OCI-LY7 (cell line): ENCODE measurements around the gene ASCC1. TPM values are rescaled to one million over a fixed set of nuclear protein-coding genes. Genes with fewer than 3 reads are reported as not detected.
A peak's percentile ranks its signal among the peaks of the same experiment; 100 is the strongest.

Experiments used
- BruUV-seq: library from RNA; stranded (reverse); fragments of 400-500 nt; replicated peaks from 2 replicates; lab custom pipeline; 2021; lab: Mats Ljungman, UMichigan
- CTCF ChIA-PET: fragments of 300-600 bp; sonication (Branson Sonifier 250); formaldehyde crosslinking; loops from one replicate; lab custom pipeline; 2022; ENCODE audit warnings: antibody characterized with exemption; ENCODE audit not compliant: unreplicated experiment; lab: Charles Lee
- POLR2A ChIA-PET: fragments of 300-600 bp; sonication (Branson Sonifier 250); formaldehyde crosslinking; loops from one replicate; lab custom pipeline; 2022; ENCODE audit warnings: antibody characterized with exemption; lab: Charles Lee
- DNase-seq: peaks from one replicate; pipeline ENCODE4 v3.0.0-alpha.2; 2015; ENCODE audit warnings: low spot score
- H2AFZ ChIP-seq: fragments of 200-600 bp; sonication (generic), shearing (Covaris generic); 2 replicates; pipeline ENCODE4 v1.6.1; 2014; ENCODE audit warnings: mild to moderate bottlenecking, antibody characterized with exemption, low read length, moderate library complexity
- H3K27ac ChIP-seq: fragments of 200-600 bp; sonication (generic); 2 replicates; pipeline ENCODE4 v1.5.1; 2014; ENCODE audit warnings: mixed run types, low read depth, mild to moderate bottlenecking, moderate library complexity, low read length, inconsistent platforms; ENCODE audit not compliant: poor library complexity, severe bottlenecking
- H3K36me3 ChIP-seq: fragments of 200-600 bp; sonication (generic); 2 replicates; pipeline ENCODE4 v1.6.1; 2014; ENCODE audit warnings: mild to moderate bottlenecking, antibody characterized with exemption, low read length, moderate library complexity, mixed read lengths; ENCODE audit not compliant: insufficient read depth
- H3K4me1 ChIP-seq: fragments of 200-600 bp; sonication (generic); 2 replicates; pipeline ENCODE4 v1.5.1; 2014; ENCODE audit warnings: mild to moderate bottlenecking, low read length; ENCODE audit not compliant: insufficient read depth, poor library complexity, severe bottlenecking
- H3K4me2 ChIP-seq: fragments of 200-600 bp; sonication (generic); 2 replicates; pipeline ENCODE4 v1.6.1; 2014; ENCODE audit warnings: mild to moderate bottlenecking, low read length
- H3K4me3 ChIP-seq: fragments of 200-600 bp; sonication (generic); 2 replicates; pipeline ENCODE4 v1.5.1; 2014; ENCODE audit warnings: mild to moderate bottlenecking, low read depth, low read length; ENCODE audit not compliant: poor library complexity, severe bottlenecking
- H3K79me2 ChIP-seq: fragments of 200-600 bp; sonication (generic); 2 replicates; pipeline ENCODE4 v1.6.1; 2016; ENCODE audit warnings: low read depth, mild to moderate bottlenecking, low read length, moderate library complexity, mixed read lengths; ENCODE audit not compliant: insufficient read depth
- H3K9me2 ChIP-seq: fragments of 200-600 bp; sonication (generic); 2 replicates; pipeline ENCODE4 v1.6.1; 2016; ENCODE audit warnings: mild to moderate bottlenecking, low read length, mixed read lengths; ENCODE audit not compliant: insufficient read depth
- H3K9me3 ChIP-seq: fragments of 200-600 bp; sonication (generic); 2 replicates; pipeline ENCODE4 v1.6.1; 2014; ENCODE audit warnings: mild to moderate bottlenecking, mixed run types, low read length, mixed read lengths
- H4K20me1 ChIP-seq: fragments of 200-600 bp; sonication (generic); 2 replicates; pipeline ENCODE4 v1.6.1; 2014; ENCODE audit warnings: mild to moderate bottlenecking, antibody characterized with exemption, low read length, moderate library complexity, mixed read lengths; ENCODE audit not compliant: insufficient read depth
- CTCF ChIP-seq: fragments of 200-600 bp; sonication (generic); conservative IDR thresholded peaks from 2 replicates; pipeline ENCODE4 v1.5.1; 2014; ENCODE audit warnings: mild to moderate bottlenecking, antibody characterized with exemption, low read length, moderate library complexity, mixed read lengths
- EZH2phosphoT487 ChIP-seq: fragments of 200-600 bp; sonication (generic); IDR thresholded peaks from 2 replicates; pipeline ENCODE4 v1.6.1; 2018; ENCODE audit warnings: low read depth, borderline replicate concordance, mild to moderate bottlenecking, mixed run types, antibody characterized with exemption, low read length, moderate library complexity, mixed read lengths
- intact Hi-C: fragments of 100-400 bp; cut with micrococcal nuclease; formaldehyde crosslinking; loops from one replicate; pipeline ENCODE4 v1.10.0; 2022; ENCODE audit not compliant: unreplicated experiment
- total RNA-seq, 2 experiments: library from RNA; depleted of rRNA in 1 of 2; stranded (reverse); fragments of >200 nt in 1 of 2; shearing (Covaris generic) in 1 of 2; gene quantifications; 2 replicates each; pipeline ENCODE4 v1.2.3, GENCODE V29; 2014 to 2022

The ASCC1 gene
- total RNA-seq, 2 experiments from 2014 or later = 27.1 to 59.9 TPM

- H3K36me3 ChIP-seq = no peaks in the 10 kb centered on the region
- POLR2A ChIA-PET = no interaction called here
- intact Hi-C loops = loop anchor here (5.0 kb wide), 1 partner anchor 160 kb away; no protein-coding TSS in a partner anchor
Measured at GRCh38 chr10:72062382-72062781, 153.7 kb downstream of the ASCC1 start.

GRCh38 chr10:72061930-72062329 is 154.1 kb downstream of the ASCC1 start:
- Histone ChIP-seq H3K9me2 (no peaks in the 10 kb centered on the region), H3K4me3 (no peak overlapping the region), H4K20me1 (no peaks in the 10 kb centered on the region), H3K4me1 (no peaks in the 10 kb centered on the region), H3K36me3 (no peaks in the 10 kb centered on the region), H3K9me3 (no peaks in the 10 kb centered on the region), H3K4me2 (no peak overlapping the region), H2AFZ (no peak overlapping the region), H3K27ac (no peak overlapping the region), H3K79me2 (no peaks in the 10 kb centered on the region)
- TF ChIP-seq EZH2phosphoT487 = no peak
- TF ChIP-seq CTCF = no peak
- intact Hi-C loops = loop anchor here (5.0 kb wide), 1 partner anchor 160 kb away; no protein-coding TSS in a partner anchor
- no peak for DNase-seq
- ChIA-PET POLR2A (no interaction called here), CTCF (interaction anchor here (0.7 kb wide), 1 partner anchor 13 kb away, joined by 3 read pairs; no protein-coding TSS in a partner anchor)
- BruUV-seq = no TSS peak

More at GRCh38 chr10:72062382-72062781, 153.7 kb downstream of the ASCC1 start:
- TF ChIP-seq CTCF (no peak), EZH2phosphoT487 (no peak)
- H3K27ac ChIP-seq = no peak overlapping the region
- H3K4me2 ChIP-seq = no peak overlapping the region
- no peaks in the 10 kb centered on the region for H3K4me1 ChIP-seq
- no peaks in the 10 kb centered on the region for H3K9me2 ChIP-seq
- CTCF ChIA-PET = no interaction called here
- H3K9me3 ChIP-seq = no peaks in the 10 kb centered on the region
- H3K79me2 ChIP-seq = no peaks in the 10 kb centered on the region
- no peak for DNase-seq
- no peak overlapping the region for H3K4me3 ChIP-seq
- H2AFZ ChIP-seq = no peak overlapping the region
- no peaks in the 10 kb centered on the region for H4K20me1 ChIP-seq
- no TSS peak for BruUV-seq

GRCh38 chr10:72061491-72061890 is 154.6 kb downstream of the ASCC1 start:
- no peak overlapping the region for H3K4me2 ChIP-seq
- ChIA-PET CTCF (interaction anchor here (0.6 to 0.7 kb wide), 2 partner anchors 13 to 18 kb away, joined by 3 read pairs; no protein-coding TSS in a partner anchor), POLR2A (interaction anchor here (0.7 kb wide), 1 partner anchor 159 kb away, joined by 3 read pairs; no protein-coding TSS in a partner anchor)
- no peaks in the 10 kb centered on the region for H3K9me2 ChIP-seq
- H3K4me3 ChIP-seq = no peak overlapping the region
- no peaks in the 10 kb centered on the region for H3K79me2 ChIP-seq
- intact Hi-C loops = loop anchor here (5.0 kb wide), 1 partner anchor 161 kb away; no protein-coding TSS in a partner anchor
- H2AFZ ChIP-seq = no peak overlapping the region
- no peak overlapping the region for H3K27ac ChIP-seq
- TF ChIP-seq EZH2phosphoT487 (no peak), CTCF (peak; percentile 72)
- no peaks in the 10 kb centered on the region for H3K36me3 ChIP-seq
- H4K20me1 ChIP-seq = no peaks in the 10 kb centered on the region
- DNase-seq = peak; percentile 45
- H3K4me1 ChIP-seq = no peaks in the 10 kb centered on the region
- no TSS peak for BruUV-seq
- no peaks in the 10 kb centered on the region for H3K9me3 ChIP-seq
